IPS-18c (cell line): Measurements from ENCODE around the gene IMMT.
"Not testable (repeated sequence)": the region's sequence is repeated elsewhere in the genome, so short reads cannot be mapped to it uniquely, and the experiment has no call there.

ENCODE experiments used
- H3K4me3 ChIP-seq: 2 replicates; pipeline ENCODE4 v1.7.0; 2013; ENCODE audit warnings: low read depth, mild to moderate bottlenecking, low read length, moderate library complexity; ENCODE audit not compliant: insufficient read depth
- H3K9me3 ChIP-seq: one replicate; pipeline ENCODE4 v1.6.1; 2013; ENCODE audit warnings: mild to moderate bottlenecking, low read length, moderate library complexity; ENCODE audit not compliant: control insufficient read depth, insufficient read depth

The IMMT gene

GRCh38 chr2:86195055-86195807 is at the start of gene IMMT:
Gene IMMT, minus strand, starts transcription at chr2:86195462. Its CDS starts 80 bp downstream, at chr2:86195382.
- Histone ChIP-seq H3K9me3 (no peaks in the 10 kb centered on the region), H3K4me3 (peak within 1 kb of the TSS; percentile 92)

GRCh38 chr2:86244781-86245180 is 49.5 kb upstream of the IMMT start:
- not testable (repeated sequence) for H3K4me3 ChIP-seq, H3K9me3 ChIP-seq

- no peak overlapping the region for H3K4me3 ChIP-seq
- no peaks in the 10 kb centered on the region for H3K9me3 ChIP-seq
Observed at GRCh38 chr2:86243950-86244733, 48.9 kb upstream of the IMMT start.

GRCh38 chr2:86243272-86243671 is 48.0 kb upstream of the IMMT start:
- Histone ChIP-seq H3K9me3 (no peaks in the 10 kb centered on the region), H3K4me3 (no peak overlapping the region)

GRCh38 chr2:86241611-86242010 is 46.3 kb upstream of the IMMT start:
- H3K4me3 ChIP-seq = no peak overlapping the region
- no peaks in the 10 kb centered on the region for H3K9me3 ChIP-seq

GRCh38 chr2:86240251-86240650 is 45.0 kb upstream of the IMMT start:
- Histone ChIP-seq H3K9me3 (no peaks in the 10 kb centered on the region), H3K4me3 (no peak overlapping the region)

- no peak overlapping the region for H3K4me3 ChIP-seq
- no peaks in the 10 kb centered on the region for H3K9me3 ChIP-seq
Observed at GRCh38 chr2:86239745-86240144, 44.5 kb upstream of the IMMT start.

GRCh38 chr2:86239326-86239725 is 44.1 kb upstream of the IMMT start:
- H3K4me3 ChIP-seq = no peak overlapping the region
- no peaks in the 10 kb centered on the region for H3K9me3 ChIP-seq

- no peak overlapping the region for H3K4me3 ChIP-seq
- H3K9me3 ChIP-seq = no peaks in the 10 kb centered on the region
Observed at GRCh38 chr2:86238354-86238753, 43.1 kb upstream of the IMMT start.

GRCh38 chr2:86237172-86237571 is 41.9 kb upstream of the IMMT start:
- Histone ChIP-seq H3K4me3 (no peak overlapping the region), H3K9me3 (no peaks in the 10 kb centered on the region)

GRCh38 chr2:86235196-86235980 is 40.1 kb upstream of the IMMT start:
- Histone ChIP-seq H3K9me3 (no peaks in the 10 kb centered on the region), H3K4me3 (no peak overlapping the region)

- H3K4me3 ChIP-seq = no peak overlapping the region
Observed at GRCh38 chr2:86234563-86235131, 39.4 kb upstream of the IMMT start.

GRCh38 chr2:86233436-86233835 is 38.2 kb upstream of the IMMT start:
- Histone ChIP-seq H3K9me3 (no peaks in the 10 kb centered on the region), H3K4me3 (no peak overlapping the region)

More at GRCh38 chr2:86234563-86235131, 39.4 kb upstream of the IMMT start:
- H3K9me3 ChIP-seq = no peaks in the 10 kb centered on the region

GRCh38 chr2:86232910-86233309 is 37.6 kb upstream of the IMMT start:
- Histone ChIP-seq H3K9me3 (no peaks in the 10 kb centered on the region), H3K4me3 (no peak overlapping the region)

- Histone ChIP-seq H3K4me3 (no peak overlapping the region), H3K9me3 (no peaks in the 10 kb centered on the region)
Observed at GRCh38 chr2:86232373-86232784, 37.1 kb upstream of the IMMT start.

GRCh38 chr2:86231680-86232372 is 36.6 kb upstream of the IMMT start:
- Histone ChIP-seq H3K4me3 (no peak overlapping the region), H3K9me3 (no peaks in the 10 kb centered on the region)

- H3K9me3 ChIP-seq = no peaks in the 10 kb centered on the region
- no peak overlapping the region for H3K4me3 ChIP-seq
Observed at GRCh38 chr2:86230961-86231360, 35.7 kb upstream of the IMMT start.
